Vagina (tissue), 2 donors: ENCODE results near the gene GNAO1. TPM values are rescaled to one million over a fixed set of nuclear protein-coding genes. Genes with fewer than 3 reads are reported as not detected.

ENCODE experiments used
- DNase-seq, 2 donors: peaks; one replicate each; pipeline ENCODE4 v3.0.0-alpha.2; 2017; ENCODE audit errors: extremely low spot score in 2 of 2
- H3K27ac ChIP-seq: fragments of 200-600 bp; sonication (generic); one replicate; pipeline ENCODE4 v1.5.1; 2019
- H3K27me3 ChIP-seq: fragments of 200-600 bp; sonication (generic); one replicate; pipeline ENCODE4 v1.5.1; 2019
- H3K36me3 ChIP-seq, 2 donors: fragments of 200-600 bp; sonication (generic); one replicate each; pipeline ENCODE4 v1.5.1; 2017 to 2019
- H3K4me1 ChIP-seq: fragments of 200-600 bp; sonication (generic); one replicate; pipeline ENCODE4 v1.5.1; 2019
- H3K4me3 ChIP-seq, 2 donors: fragments of 200-600 bp; sonication (generic); 1 replicate in 1 of 2; 2 replicates in 1 of 2; pipeline ENCODE4 v1.5.1; 2016 to 2019
- H3K9me3 ChIP-seq: fragments of 200-600 bp; sonication (generic); one replicate; pipeline ENCODE4 v1.5.1; 2019
- POLR2A ChIP-seq, 2 donors: fragments of 450-650 bp; IDR thresholded peaks; one replicate each; pipeline ENCODE4 v1.6.1; 2017; ENCODE audit warnings: antibody characterized with exemption in 2 of 2, mild to moderate bottlenecking in 2 of 2, moderate library complexity in 2 of 2
- POLR2AphosphoS5 ChIP-seq, 2 donors: sonication (generic); formaldehyde crosslinking; IDR thresholded peaks; one replicate each; pipeline ENCODE4 v1.9.0; 2017; ENCODE audit warnings: antibody characterized with exemption in 2 of 2, mild to moderate bottlenecking in 2 of 2, low read depth in 1 of 2; ENCODE audit not compliant: insufficient read depth in 1 of 2
- intact Hi-C: fragments of 100-400 bp; cut with DNase I; formaldehyde crosslinking; loops from one replicate; pipeline ENCODE4 v1.15.1; 2023
- total RNA-seq: library from RNA; depleted of rRNA; stranded (reverse); fragments of >200 nt; gene quantifications from one replicate; pipeline ENCODE4 v1.2.3, GENCODE V29; 2016
- TF ChIP-seq, protein P1 (sequence below), 3 experiments: fragments of 450-650 bp in 2 of 3; fragments of 200-600 bp in 1 of 3; sonication (generic) in 1 of 3; IDR thresholded peaks; one replicate each; pipeline ENCODE4 v1.5.1; 2017 to 2019; ENCODE audit warnings: antibody characterized with exemption in 3 of 3, mild to moderate bottlenecking in 2 of 3, moderate library complexity in 2 of 3

GNAO1 gene
- total RNA-seq, 1 donor from 2014 or later: 16.2 TPM

GRCh38 chr16:56198006-56198754, 6.9 kb downstream of the GNAO1 start:
- no peaks in the 10 kb centered on the region for H3K27me3 ChIP-seq
- TF ChIP-seq POLR2AphosphoS5 (IDR thresholded peaks at IDR 0.05; ENCODE audit: insufficient read depth in 1 of 2, low read depth in 1 of 2): no peak
- TF ChIP-seq, protein P1, sequence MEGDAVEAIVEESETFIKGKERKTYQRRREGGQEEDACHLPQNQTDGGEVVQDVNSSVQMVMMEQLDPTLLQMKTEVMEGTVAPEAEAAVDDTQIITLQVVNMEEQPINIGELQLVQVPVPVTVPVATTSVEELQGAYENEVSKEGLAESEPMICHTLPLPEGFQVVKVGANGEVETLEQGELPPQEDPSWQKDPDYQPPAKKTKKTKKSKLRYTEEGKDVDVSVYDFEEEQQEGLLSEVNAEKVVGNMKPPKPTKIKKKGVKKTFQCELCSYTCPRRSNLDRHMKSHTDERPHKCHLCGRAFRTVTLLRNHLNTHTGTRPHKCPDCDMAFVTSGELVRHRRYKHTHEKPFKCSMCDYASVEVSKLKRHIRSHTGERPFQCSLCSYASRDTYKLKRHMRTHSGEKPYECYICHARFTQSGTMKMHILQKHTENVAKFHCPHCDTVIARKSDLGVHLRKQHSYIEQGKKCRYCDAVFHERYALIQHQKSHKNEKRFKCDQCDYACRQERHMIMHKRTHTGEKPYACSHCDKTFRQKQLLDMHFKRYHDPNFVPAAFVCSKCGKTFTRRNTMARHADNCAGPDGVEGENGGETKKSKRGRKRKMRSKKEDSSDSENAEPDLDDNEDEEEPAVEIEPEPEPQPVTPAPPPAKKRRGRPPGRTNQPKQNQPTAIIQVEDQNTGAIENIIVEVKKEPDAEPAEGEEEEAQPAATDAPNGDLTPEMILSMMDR (IDR thresholded peaks at IDR 0.05): no peak
- TF ChIP-seq POLR2A (IDR thresholded peaks at IDR 0.05): no peak
- H3K4me1 ChIP-seq: peaks cover 20% of the 10 kb centered on the region

GRCh38 chr16:56198755-56199114, 7.4 kb downstream of the GNAO1 start:
- H3K36me3 ChIP-seq: no peaks in the 10 kb centered on the region
- DNase-seq: no peak
- no peak overlapping the region for H3K4me3 ChIP-seq
- intact Hi-C loops: no loop called here
- H3K4me1 ChIP-seq: peaks cover 14% of the 10 kb centered on the region
- no peaks in the 10 kb centered on the region for H3K27me3 ChIP-seq
- H3K9me3 ChIP-seq: no peaks in the 10 kb centered on the region
- no peak overlapping the region for H3K27ac ChIP-seq
- TF ChIP-seq POLR2A (IDR thresholded peaks at IDR 0.05) (no peak), POLR2AphosphoS5 (IDR thresholded peaks at IDR 0.05; ENCODE audit: insufficient read depth in 1 of 2, low read depth in 1 of 2) (no peak)
- TF ChIP-seq, protein P1 (IDR thresholded peaks at IDR 0.05): no peak

More at GRCh38 chr16:56198006-56198754, 6.9 kb downstream of the GNAO1 start:
- intact Hi-C loops: no loop called here
- no peak overlapping the region for H3K27ac ChIP-seq
- H3K36me3 ChIP-seq: no peaks in the 10 kb centered on the region
- DNase-seq: no peak
- no peak overlapping the region for H3K4me3 ChIP-seq
- H3K9me3 ChIP-seq: no peaks in the 10 kb centered on the region

GRCh38 chr16:56199164-56199563, 7.9 kb downstream of the GNAO1 start:
- Histone ChIP-seq H3K4me3 (no peak overlapping the region), H3K36me3 (no peaks in the 10 kb centered on the region), H3K4me1 (peaks cover 10% of the 10 kb centered on the region), H3K27ac (no peak overlapping the region), H3K27me3 (no peaks in the 10 kb centered on the region), H3K9me3 (no peaks in the 10 kb centered on the region)
- DNase-seq: no peak
- TF ChIP-seq POLR2A (IDR thresholded peaks at IDR 0.05) (no peak), POLR2AphosphoS5 (IDR thresholded peaks at IDR 0.05; ENCODE audit: insufficient read depth in 1 of 2, low read depth in 1 of 2) (no peak)
- TF ChIP-seq, protein P1 (IDR thresholded peaks at IDR 0.05): no peak
- intact Hi-C loops: no loop called here

GRCh38 chr16:56201030-56201429, 9.7 kb downstream of the GNAO1 start:
- DNase-seq: no peak
- Histone ChIP-seq H3K4me3 (no peak overlapping the region), H3K4me1 (no peaks in the 10 kb centered on the region), H3K9me3 (no peaks in the 10 kb centered on the region), H3K27ac (no peak overlapping the region), H3K36me3 (no peaks in the 10 kb centered on the region), H3K27me3 (no peaks in the 10 kb centered on the region)
- TF ChIP-seq, protein P1 (IDR thresholded peaks at IDR 0.05): no peak
- TF ChIP-seq POLR2AphosphoS5 (IDR thresholded peaks at IDR 0.05; ENCODE audit: insufficient read depth in 1 of 2, low read depth in 1 of 2): no peak
- no peak for TF ChIP-seq POLR2A (IDR thresholded peaks at IDR 0.05)
- intact Hi-C loops: no loop called here

- Histone ChIP-seq H3K4me1 (no peaks in the 10 kb centered on the region), H3K27me3 (no peaks in the 10 kb centered on the region), H3K36me3 (no peaks in the 10 kb centered on the region), H3K9me3 (no peaks in the 10 kb centered on the region), H3K4me3 (no peak overlapping the region), H3K27ac (no peak overlapping the region)
- TF ChIP-seq POLR2A (IDR thresholded peaks at IDR 0.05) (no peak), POLR2AphosphoS5 (IDR thresholded peaks at IDR 0.05; ENCODE audit: insufficient read depth in 1 of 2, low read depth in 1 of 2) (no peak)
- TF ChIP-seq, protein P1 (IDR thresholded peaks at IDR 0.05): no peak
- intact Hi-C loops: no loop called here
- DNase-seq: no peak
These were observed 10.7 kb downstream of the GNAO1 start for GRCh38 chr16:56202036-56202435.
